Gastroesophageal sphincter (tissue), 3 donors: ENCODE measurements around the gene KCNIP4.

Source experiments
- POLR2A ChIP-seq, 2 donors: fragments of 450-650 bp; IDR thresholded peaks; one replicate each; pipeline ENCODE4 v1.6.1; 2017; ENCODE audit warnings: antibody characterized with exemption in 2 of 2, mild to moderate bottlenecking in 2 of 2, moderate library complexity in 1 of 2
- POLR2AphosphoS5 ChIP-seq: sonication (generic); formaldehyde crosslinking; IDR thresholded peaks from one replicate; pipeline ENCODE4 v1.6.1; 2017; ENCODE audit warnings: antibody characterized with exemption
- TF ChIP-seq, protein P1 (sequence below), 4 experiments: fragments of 200-600 bp in 2 of 4; fragments of 450-650 bp in 2 of 4; sonication (generic) in 1 of 4; IDR thresholded peaks; one replicate each; pipeline ENCODE4 v1.5.1; 2017 to 2019; ENCODE audit warnings: antibody characterized with exemption in 4 of 4, mild to moderate bottlenecking in 2 of 4, moderate library complexity in 2 of 4

DNA sequence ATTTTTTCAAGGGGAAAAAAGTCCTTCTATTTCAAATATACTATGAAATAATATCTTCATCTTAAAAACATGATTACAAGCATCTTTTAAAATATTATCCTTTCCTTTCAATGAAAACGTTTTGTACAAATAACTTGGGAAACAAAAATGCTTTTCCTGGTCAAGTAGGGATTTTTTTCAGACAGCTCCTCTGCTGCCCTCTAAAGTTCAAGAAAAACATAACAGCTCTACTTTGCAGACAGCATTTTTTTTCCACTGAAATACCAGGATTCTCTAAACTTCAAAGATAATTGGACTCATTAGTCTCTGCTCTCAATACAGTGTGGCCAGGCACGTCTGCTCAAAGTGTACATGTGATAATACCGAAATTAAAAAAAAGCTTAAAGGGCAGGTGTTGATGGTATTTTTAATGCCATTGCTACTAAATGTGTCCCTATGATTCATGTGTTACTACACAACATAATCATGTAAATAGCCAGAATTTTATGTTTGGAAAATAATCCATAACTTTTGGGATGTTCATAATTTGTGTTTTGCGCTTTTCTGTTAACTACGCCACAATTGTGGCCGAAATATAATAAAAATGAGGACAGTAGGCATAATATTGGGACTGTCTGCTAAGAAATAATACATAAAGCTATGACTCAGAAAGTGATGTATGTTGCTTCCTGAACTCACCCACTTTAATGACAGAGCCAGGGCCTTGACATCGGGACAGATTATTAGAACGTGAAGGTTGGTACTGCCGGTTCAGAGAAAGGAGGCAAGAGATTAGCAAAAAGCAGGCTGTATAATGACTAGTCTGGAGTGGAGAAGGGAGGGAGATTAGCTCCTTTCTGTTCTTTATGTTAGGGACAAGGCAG is 478.9 kb downstream of the KCNIP4 start:
- TF ChIP-seq, protein P1, sequence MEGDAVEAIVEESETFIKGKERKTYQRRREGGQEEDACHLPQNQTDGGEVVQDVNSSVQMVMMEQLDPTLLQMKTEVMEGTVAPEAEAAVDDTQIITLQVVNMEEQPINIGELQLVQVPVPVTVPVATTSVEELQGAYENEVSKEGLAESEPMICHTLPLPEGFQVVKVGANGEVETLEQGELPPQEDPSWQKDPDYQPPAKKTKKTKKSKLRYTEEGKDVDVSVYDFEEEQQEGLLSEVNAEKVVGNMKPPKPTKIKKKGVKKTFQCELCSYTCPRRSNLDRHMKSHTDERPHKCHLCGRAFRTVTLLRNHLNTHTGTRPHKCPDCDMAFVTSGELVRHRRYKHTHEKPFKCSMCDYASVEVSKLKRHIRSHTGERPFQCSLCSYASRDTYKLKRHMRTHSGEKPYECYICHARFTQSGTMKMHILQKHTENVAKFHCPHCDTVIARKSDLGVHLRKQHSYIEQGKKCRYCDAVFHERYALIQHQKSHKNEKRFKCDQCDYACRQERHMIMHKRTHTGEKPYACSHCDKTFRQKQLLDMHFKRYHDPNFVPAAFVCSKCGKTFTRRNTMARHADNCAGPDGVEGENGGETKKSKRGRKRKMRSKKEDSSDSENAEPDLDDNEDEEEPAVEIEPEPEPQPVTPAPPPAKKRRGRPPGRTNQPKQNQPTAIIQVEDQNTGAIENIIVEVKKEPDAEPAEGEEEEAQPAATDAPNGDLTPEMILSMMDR (IDR thresholded peaks at IDR 0.05), result peak in 3 of 4 experiments; percentile 9 to 47 (median 28)
- no peak for TF ChIP-seq POLR2A (IDR thresholded peaks at IDR 0.05)
- no peak for TF ChIP-seq POLR2AphosphoS5
